ENCODE results near the gene DMRTA1.

DMRTA1 gene, protein sequence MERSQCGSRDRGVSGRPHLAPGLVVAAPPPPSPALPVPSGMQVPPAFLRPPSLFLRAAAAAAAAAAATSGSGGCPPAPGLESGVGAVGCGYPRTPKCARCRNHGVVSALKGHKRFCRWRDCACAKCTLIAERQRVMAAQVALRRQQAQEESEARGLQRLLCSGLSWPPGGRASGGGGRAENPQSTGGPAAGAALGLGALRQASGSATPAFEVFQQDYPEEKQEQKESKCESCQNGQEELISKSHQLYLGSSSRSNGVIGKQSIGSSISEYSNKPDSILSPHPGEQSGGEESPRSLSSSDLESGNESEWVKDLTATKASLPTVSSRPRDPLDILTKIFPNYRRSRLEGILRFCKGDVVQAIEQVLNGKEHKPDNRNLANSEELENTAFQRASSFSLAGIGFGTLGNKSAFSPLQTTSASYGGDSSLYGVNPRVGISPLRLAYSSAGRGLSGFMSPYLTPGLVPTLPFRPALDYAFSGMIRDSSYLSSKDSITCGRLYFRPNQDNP

DNA sequence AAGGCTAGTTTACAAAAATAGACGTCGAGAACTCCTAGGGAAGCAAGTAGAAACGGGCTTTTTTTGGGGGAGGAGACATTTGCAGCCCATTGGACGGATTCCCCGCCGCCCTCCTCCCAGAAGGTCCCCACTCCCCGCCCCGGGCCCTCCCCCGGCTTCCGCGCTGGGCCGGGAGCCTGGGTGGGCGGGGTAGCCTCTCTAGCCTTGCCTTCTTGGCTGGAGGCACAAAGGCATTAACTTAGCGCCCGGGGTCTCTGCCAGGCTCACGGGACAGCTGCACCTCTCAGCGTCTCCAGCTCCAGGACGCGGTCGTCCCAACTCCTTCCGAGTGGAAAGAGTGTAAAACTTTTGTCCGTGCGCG, at the start of gene DMRTA1:
DMRTA1 (plus strand) TSS at position 236 of the 361 bp plus-strand sequence. CDS start 242 bp downstream, outside the sequence.
- Histone ChIP-seq H3K9me3 (ENCODE audit: severe bottlenecking) (no peaks in the 10 kb centered on the region), H3K4me1 (ENCODE audit: insufficient read depth, poor library complexity, severe bottlenecking) (peaks cover 11% of the 10 kb centered on the region), H3K27me3 (ENCODE audit: insufficient read depth, poor library complexity, severe bottlenecking) (peaks cover 3% of the 10 kb centered on the region), H3K36me3 (ENCODE audit: low read depth) (no peaks in the 10 kb centered on the region), H3K4me3 (ENCODE audit: severe bottlenecking) (peak within 1 kb of the TSS; percentile 60), H3K27ac (ENCODE audit: poor library complexity, severe bottlenecking) (peak within 1 kb of the TSS; percentile 21)
- ATAC-seq (ENCODE audit: low read depth): peak; percentile 91
- TF ChIP-seq, protein P1, sequence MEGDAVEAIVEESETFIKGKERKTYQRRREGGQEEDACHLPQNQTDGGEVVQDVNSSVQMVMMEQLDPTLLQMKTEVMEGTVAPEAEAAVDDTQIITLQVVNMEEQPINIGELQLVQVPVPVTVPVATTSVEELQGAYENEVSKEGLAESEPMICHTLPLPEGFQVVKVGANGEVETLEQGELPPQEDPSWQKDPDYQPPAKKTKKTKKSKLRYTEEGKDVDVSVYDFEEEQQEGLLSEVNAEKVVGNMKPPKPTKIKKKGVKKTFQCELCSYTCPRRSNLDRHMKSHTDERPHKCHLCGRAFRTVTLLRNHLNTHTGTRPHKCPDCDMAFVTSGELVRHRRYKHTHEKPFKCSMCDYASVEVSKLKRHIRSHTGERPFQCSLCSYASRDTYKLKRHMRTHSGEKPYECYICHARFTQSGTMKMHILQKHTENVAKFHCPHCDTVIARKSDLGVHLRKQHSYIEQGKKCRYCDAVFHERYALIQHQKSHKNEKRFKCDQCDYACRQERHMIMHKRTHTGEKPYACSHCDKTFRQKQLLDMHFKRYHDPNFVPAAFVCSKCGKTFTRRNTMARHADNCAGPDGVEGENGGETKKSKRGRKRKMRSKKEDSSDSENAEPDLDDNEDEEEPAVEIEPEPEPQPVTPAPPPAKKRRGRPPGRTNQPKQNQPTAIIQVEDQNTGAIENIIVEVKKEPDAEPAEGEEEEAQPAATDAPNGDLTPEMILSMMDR (IDR thresholded peaks at IDR 0.05; ENCODE audit: poor library complexity, severe bottlenecking): no peak
- peak; percentile 77 for DNase-seq (ENCODE audit: low spot score)

DNA sequence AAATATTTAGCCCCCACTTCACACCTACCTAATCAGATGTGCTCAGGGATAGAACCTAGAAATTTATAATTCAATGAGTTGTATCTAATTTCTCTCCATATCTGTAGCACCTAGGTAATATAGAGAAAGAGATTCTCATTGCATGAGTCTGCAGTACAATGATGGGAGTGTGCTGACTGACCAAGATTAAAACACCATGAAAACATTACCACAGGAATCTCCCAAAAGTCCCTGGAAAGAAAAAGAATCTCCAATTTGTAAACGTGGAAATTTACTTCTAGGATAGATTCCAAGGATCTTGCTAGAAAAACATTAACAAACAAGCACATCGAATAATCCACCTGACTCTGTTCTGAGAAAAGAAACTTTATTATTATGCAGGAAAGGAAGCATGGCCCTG, 45.0 kb upstream of the DMRTA1 start:
- Histone ChIP-seq H3K27me3 (ENCODE audit: insufficient read depth, poor library complexity, severe bottlenecking) (no peaks in the 10 kb centered on the region), H3K4me1 (ENCODE audit: insufficient read depth, poor library complexity, severe bottlenecking) (no peaks in the 10 kb centered on the region), H3K36me3 (ENCODE audit: low read depth) (no peaks in the 10 kb centered on the region), H3K4me3 (ENCODE audit: severe bottlenecking) (no peak overlapping the region), H3K27ac (ENCODE audit: poor library complexity, severe bottlenecking) (no peak overlapping the region), H3K9me3 (ENCODE audit: severe bottlenecking) (no peaks in the 10 kb centered on the region)
- TF ChIP-seq, protein P1 (IDR thresholded peaks at IDR 0.05; ENCODE audit: poor library complexity, severe bottlenecking): no peak
- no peak for DNase-seq (ENCODE audit: low spot score)
- ATAC-seq (ENCODE audit: low read depth): no peak

DNA sequence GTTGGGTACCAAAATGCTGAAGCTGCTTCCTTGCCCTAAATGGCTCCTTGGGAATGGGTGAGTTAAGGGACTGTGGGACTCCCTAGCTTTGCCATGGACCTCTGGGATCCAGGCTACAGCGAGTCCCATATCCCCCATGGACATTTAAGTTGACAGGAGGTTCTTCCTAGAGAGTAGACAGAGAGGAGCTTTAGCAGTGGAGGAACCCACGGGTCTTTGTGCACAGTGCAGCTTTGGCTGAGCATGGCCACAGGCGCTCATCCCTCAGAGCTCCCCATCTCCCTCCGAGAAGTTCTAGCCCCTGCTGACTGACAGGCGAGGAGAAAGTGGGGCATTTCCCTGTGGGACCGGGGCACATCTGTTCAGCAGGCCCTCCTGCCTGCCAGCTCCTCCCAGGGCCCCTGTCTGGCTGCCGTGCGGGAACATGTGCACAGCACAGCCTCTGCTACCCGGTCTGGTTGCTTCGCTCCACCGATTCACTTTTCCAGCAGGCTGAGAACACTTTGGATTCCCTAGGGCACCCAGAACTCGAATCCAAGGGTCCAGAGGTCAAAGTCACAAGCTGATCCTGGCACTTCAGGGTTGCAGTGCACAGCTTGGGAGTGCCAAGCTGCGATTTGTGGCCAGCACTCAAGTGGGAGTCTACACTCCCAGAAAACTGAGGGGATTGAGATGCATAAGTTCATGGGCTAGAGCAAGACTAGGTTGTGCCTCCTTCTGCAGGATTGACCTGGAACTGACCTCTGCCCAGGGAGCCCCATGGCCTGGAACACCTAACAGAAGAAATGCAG, 40.6 kb upstream of the DMRTA1 start:
- DNase-seq (ENCODE audit: low spot score) (no peak), ATAC-seq (ENCODE audit: low read depth) (no peak)
- H3K36me3 ChIP-seq (ENCODE audit: low read depth): no peaks in the 10 kb centered on the region
- no peaks in the 10 kb centered on the region for H3K27me3 ChIP-seq (ENCODE audit: insufficient read depth, poor library complexity, severe bottlenecking)
- TF ChIP-seq, protein P1 (IDR thresholded peaks at IDR 0.05; ENCODE audit: poor library complexity, severe bottlenecking): no peak
- H3K27ac ChIP-seq (ENCODE audit: poor library complexity, severe bottlenecking): no peak overlapping the region
- no peak overlapping the region for H3K4me3 ChIP-seq (ENCODE audit: severe bottlenecking)
- H3K4me1 ChIP-seq (ENCODE audit: insufficient read depth, poor library complexity, severe bottlenecking): no peaks in the 10 kb centered on the region
- H3K9me3 ChIP-seq (ENCODE audit: severe bottlenecking): no peaks in the 10 kb centered on the region

DNA sequence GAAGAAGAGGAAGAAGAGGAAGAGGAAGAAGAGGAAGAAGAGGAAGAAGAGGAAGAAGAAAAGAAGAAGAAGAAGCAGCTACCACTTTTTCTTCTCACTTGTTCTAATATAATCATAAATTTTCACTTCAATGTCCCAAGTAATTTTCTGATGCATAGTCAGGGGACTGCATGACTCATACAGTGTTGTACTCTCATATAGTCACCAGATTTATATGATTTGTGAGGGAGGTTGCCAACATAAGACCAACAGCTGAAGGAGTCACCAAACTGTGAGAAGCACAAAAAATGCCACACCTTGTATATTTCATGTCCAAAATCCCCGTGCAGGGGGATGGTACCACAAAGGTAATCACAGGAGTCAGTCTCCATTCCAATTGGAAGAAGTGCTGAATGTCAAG, 32.7 kb upstream of the DMRTA1 start:
- no peaks in the 10 kb centered on the region for H3K9me3 ChIP-seq (ENCODE audit: severe bottlenecking)
- H3K27ac ChIP-seq (ENCODE audit: poor library complexity, severe bottlenecking): no peak overlapping the region
- no peaks in the 10 kb centered on the region for H3K27me3 ChIP-seq (ENCODE audit: insufficient read depth, poor library complexity, severe bottlenecking)
- TF ChIP-seq, protein P1 (IDR thresholded peaks at IDR 0.05; ENCODE audit: poor library complexity, severe bottlenecking): no peak
- ATAC-seq (ENCODE audit: low read depth) (no peak), DNase-seq (ENCODE audit: low spot score) (no peak)
- H3K4me3 ChIP-seq (ENCODE audit: severe bottlenecking): no peak overlapping the region
- no peaks in the 10 kb centered on the region for H3K36me3 ChIP-seq (ENCODE audit: low read depth)
- peaks cover 21% of the 10 kb centered on the region for H3K4me1 ChIP-seq (ENCODE audit: insufficient read depth, poor library complexity, severe bottlenecking)
